Right cardiac atrium (tissue), 5 donors: ENCODE results near the gene ACY1. TPM values are rescaled to one million over a fixed set of nuclear protein-coding genes. Genes with fewer than 3 reads are reported as not detected.

Source experiments
- ATAC-seq, 2 donors: fragments of 200-7000 bp; cut with Tn5 transposase; one replicate each; pipeline versions ENCODE4 v1.8.0 to v1.9.1; 2020; ENCODE audit warnings: moderate library complexity in 2 of 2, mild to moderate bottlenecking in 1 of 2
- DNase-seq, 3 donors: peaks; one replicate each; pipeline ENCODE4 v3.0.0-alpha.2; 2020
- H3K27ac ChIP-seq: one replicate; pipeline ENCODE4 v1.5.1; 2013; ENCODE audit warnings: mild to moderate bottlenecking, low read length, control low read depth, moderate library complexity
- H3K27me3 ChIP-seq: one replicate; pipeline ENCODE4 v1.6.1; 2013; ENCODE audit not compliant: control insufficient read depth, insufficient read depth
- H3K4me1 ChIP-seq: one replicate; pipeline ENCODE4 v1.6.1; 2013; ENCODE audit warnings: low read length; ENCODE audit not compliant: control insufficient read depth, insufficient read depth
- H3K4me3 ChIP-seq: one replicate; pipeline ENCODE4 v1.5.1; 2013; ENCODE audit warnings: low read length, control low read depth
- H3K9me3 ChIP-seq: one replicate; pipeline ENCODE4 v1.6.1; 2013; ENCODE audit warnings: low read length; ENCODE audit not compliant: control insufficient read depth
- WGBS: extraction: QIAGEN DNeasy Blood & Tissue Kit; methylation state at CpG from one replicate; pipeline ENCODE4 v1.1.7; 2013; 5-methylcytosine and 5-hydroxymethylcytosine counted together
- intact Hi-C, 4 donors: fragments of 100-400 bp; cut with DNase I; formaldehyde crosslinking; loops; one replicate each; pipeline versions ENCODE4 v1.11.0 to v1.14.0; 2022 to 2023
- long read RNA-seq, 4 donors: library from polyadenylated mRNA; unstranded; transcript quantifications; one replicate each; pipeline ENCODE4 v2.0.0, GENCODE V29; 2020 to 2021
- polyA plus RNA-seq: library from polyadenylated mRNA; stranded (reverse); fragments of 200-250 nt; gene quantifications from one replicate; pipeline ENCODE4 v1.2.3, GENCODE V29; 2013
- total RNA-seq, 4 donors: library from RNA; stranded (reverse); fragmentation: NEBNext Ultra II Directional; extraction: Animal tissue kit (Norgen Biotek cat#: 25700); gene quantifications; one replicate each; pipeline ENCODE4 v1.2.1, GENCODE V29; 2021
- donor health status: healthy with polysubstance abuse.
- donor health status: DM: no; HTN: yes; CAD: no.
- donor health status: DM: no; HTN: no; CAD: no.
- donor health status: DM: no; HTN: yes; CAD: no; lungs with severe emphysema.
- donor health status: DM: yes; HTN: yes; CAD: no.

ACY1 gene
- 10 to 100 TPM; 18.4 to 27.2 (median 20.6) TPM for total RNA-seq
- polyA plus RNA-seq: 19.6 TPM
- long read RNA-seq, donor 1, transcript ACY1-215 (15 exons, 1,684 nt): major isoform, 55 of 72 reads
- long read RNA-seq, donor 1, partial matches to known transcripts: 3 of 72 reads
- long read RNA-seq, donor 1, other reads (novel, unspliced or antisense): 7 of 72 reads
- long read RNA-seq, donor 2, transcript ACY1-215 (15 exons, 1,684 nt): major isoform, 18 of 21 reads
- long read RNA-seq, donor 2, partial matches to known transcripts: 0 of 21 reads
- long read RNA-seq, donor 2, other reads (novel, unspliced or antisense): 2 of 21 reads
- long read RNA-seq, donor 3, transcript ACY1-215 (15 exons, 1,684 nt): major isoform, 91 of 112 reads
- long read RNA-seq, donor 3, transcript ACY1-217 (14 exons, 1,457 nt): minor isoform, 8 of 112 reads
- long read RNA-seq, donor 3, partial matches to known transcripts: 1 of 112 reads
- long read RNA-seq, donor 3, other reads (novel, unspliced or antisense): 10 of 112 reads
- long read RNA-seq, donor 4, transcript ACY1-215 (15 exons, 1,684 nt): major isoform, 12 of 20 reads
- long read RNA-seq, donor 4, partial matches to known transcripts: 2 of 20 reads
- long read RNA-seq, donor 4, other reads (novel, unspliced or antisense): 1 of 20 reads

DNA sequence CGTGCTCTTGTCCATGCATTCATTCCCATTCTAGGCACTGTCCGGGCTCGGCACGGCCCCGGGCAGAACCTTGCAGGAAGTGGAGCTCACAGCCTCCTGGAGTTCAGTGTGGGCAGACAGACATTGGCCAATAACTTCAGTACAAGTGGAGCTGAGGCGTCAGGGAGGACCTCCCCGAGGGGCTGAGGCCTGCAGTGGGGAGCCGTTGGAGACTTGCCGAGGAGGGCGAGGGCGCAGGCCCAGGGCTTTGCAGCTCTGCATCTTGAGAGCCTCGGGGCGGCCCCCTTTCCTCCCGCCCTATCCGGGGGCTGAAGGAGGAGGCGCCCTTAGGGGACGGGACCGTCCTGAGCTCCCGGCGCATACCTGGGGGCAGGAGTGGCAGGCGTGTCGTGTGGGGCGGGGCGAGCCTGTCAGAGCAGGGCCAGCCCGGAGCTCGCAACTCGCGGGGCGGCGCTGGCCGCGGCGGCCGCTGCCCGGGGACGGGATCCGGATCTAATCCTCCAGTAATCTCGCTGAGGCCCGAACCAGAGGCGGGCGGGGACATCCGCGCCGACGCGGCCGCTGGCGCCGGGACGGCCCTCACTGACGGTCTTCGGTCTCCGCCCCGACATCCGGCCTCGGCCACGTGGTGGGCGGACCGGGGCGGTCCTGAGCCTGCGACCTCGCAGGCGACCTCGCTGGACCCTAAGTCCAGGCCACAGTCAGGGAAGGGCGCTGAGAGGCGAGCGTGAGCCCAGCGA, at the start of gene ACY1:
TSS of gene ACY1 (plus strand) at position 698 of the 740 bp plus-strand sequence. CDS start 530 bp downstream, outside the sequence.
- peak; percentile 92 to 97 (median 96) for DNase-seq
- intact Hi-C loops: no loop called here
- WGBS: under 1% methylated on average over 68 of the region's 68 CpGs
- Histone ChIP-seq H3K27ac (peak within 1 kb of the TSS; percentile 89), H3K9me3 (no peaks in the 10 kb centered on the region), H3K27me3 (no peaks in the 10 kb centered on the region), H3K4me3 (peak within 1 kb of the TSS; percentile 46), H3K4me1 (peaks cover 3% of the 10 kb centered on the region)
- peak; percentile 93 to 94 for ATAC-seq

DNA sequence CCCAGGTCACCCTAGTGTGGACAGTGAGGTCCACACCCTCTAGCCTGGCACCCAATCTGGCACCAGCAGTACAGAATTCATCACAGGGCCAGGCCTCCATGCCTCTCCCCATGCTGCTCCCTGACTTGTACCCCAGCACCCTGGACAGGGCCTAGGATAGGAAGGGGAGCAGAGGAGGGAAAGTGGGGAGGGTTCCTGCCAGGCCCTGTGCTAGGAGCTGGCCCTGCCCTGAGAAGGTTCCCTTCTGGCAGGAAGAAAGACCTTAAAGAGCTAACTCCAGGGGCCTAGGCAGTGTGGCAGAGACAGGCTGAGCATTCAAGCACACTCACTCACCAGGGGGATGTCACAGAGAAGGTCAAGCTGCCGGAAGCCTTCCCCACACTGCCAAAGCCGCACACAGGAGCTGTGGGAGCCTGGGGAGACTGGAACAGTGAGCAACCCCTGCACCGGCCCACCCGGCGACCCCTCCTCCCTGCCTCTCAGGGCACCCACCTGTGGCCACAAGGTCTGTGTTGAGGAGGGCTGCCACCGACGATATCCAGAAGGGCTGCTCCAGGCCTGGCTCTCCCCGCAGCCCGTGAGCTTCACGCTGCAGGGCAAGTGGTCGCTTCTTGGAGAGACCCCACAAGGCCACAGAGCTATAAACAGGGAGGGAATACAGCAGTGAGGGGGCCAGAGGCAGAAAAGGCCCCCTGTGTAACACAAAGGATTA, 49.0 kb upstream of the ACY1 start:
- Histone ChIP-seq H3K27ac (no peak overlapping the region), H3K9me3 (no peaks in the 10 kb centered on the region), H3K27me3 (no peaks in the 10 kb centered on the region), H3K4me3 (no peak overlapping the region), H3K4me1 (no peaks in the 10 kb centered on the region)
- DNase-seq: no peak
- ATAC-seq: no peak
- intact Hi-C loops: no loop called here
- 95% methylated on average over 11 of the region's 11 CpGs for WGBS

- DNase-seq (no peak), ATAC-seq (no peak)
- 92% methylated on average over 28 of the region's 28 CpGs for WGBS
- intact Hi-C loops: no loop called here
- Histone ChIP-seq H3K4me3 (no peak overlapping the region), H3K27ac (no peak overlapping the region), H3K27me3 (no peaks in the 10 kb centered on the region), H3K4me1 (no peaks in the 10 kb centered on the region), H3K9me3 (no peaks in the 10 kb centered on the region)
Measured at GRCh38 chr3:51934991-51935885, 48.1 kb upstream of the ACY1 start.

- Histone ChIP-seq H3K9me3 (no peaks in the 10 kb centered on the region), H3K4me1 (no peaks in the 10 kb centered on the region), H3K4me3 (no peak overlapping the region), H3K27ac (no peak overlapping the region), H3K27me3 (no peaks in the 10 kb centered on the region)
- intact Hi-C loops: no loop called here
- ATAC-seq (no peak), DNase-seq (no peak)
- 94% methylated on average over 25 of the region's 25 CpGs for WGBS
Measured at GRCh38 chr3:51935886-51936755, 47.2 kb upstream of the ACY1 start.

DNA sequence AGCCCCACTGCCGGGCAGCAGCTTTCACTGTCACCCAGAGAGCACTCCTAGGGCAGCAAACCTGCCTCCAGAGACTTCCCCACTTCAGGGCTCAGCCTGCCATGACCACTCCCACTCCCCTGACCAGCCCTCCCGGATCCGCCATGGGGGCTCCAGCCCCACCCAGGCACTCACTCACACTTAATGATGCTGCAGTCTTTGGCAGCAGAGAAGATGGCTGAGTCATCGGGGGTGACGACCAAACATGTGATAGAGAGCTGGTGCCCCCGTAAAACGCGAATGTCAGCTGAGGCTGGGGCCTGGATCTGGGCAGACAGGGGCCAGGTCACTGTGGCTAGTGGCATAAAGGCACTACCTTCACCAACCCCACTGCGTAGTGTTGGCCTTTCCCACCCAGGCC, 46.3 kb upstream of the ACY1 start:
- H3K4me1 ChIP-seq: no peaks in the 10 kb centered on the region
- 85% methylated on average over 9 of the region's 9 CpGs for WGBS
- H3K9me3 ChIP-seq: no peaks in the 10 kb centered on the region
- H3K27ac ChIP-seq: no peak overlapping the region
- ATAC-seq (no peak), DNase-seq (no peak)
- intact Hi-C loops: no loop called here
- no peak overlapping the region for H3K4me3 ChIP-seq
- H3K27me3 ChIP-seq: no peaks in the 10 kb centered on the region

DNA sequence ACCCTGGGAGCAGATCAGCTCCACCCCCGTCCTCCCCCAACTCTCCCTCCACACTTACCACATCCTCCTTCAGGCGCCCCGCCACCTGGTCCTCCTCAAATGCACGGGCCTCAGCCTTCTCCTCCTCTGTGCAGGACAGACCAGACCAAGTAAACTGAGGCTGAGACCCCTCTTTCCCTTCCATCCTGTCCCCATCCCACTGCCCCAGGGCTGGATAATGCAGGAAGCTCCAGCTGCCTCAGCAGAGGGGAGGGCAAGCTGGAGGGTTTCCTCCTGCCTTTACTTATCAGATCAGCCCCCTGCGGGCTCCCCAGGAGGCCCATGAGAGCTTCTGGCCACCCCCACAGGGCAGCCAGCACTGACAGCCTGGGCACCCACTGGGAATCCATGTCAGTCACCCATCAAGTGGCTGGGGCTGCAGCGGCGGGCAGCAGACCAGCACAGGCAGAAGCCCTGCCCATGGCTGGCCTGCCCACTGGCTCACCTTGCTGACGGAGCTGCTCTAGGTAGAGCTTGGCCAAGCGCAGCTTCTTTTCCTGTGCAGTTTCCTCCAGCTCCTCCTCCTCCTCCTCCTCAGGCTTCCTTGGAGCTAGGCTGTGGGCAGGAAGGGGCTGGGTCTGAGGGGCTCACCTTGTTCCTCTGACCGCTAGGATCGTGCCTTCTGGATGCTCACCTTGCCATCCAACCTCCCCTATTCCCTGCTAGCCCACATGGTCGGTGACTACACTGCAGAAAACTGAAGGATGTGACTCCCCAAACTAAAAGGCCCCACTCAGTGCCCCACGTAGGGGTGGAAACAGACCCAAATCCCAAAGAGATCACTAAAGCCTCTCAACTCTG, 45.5 kb upstream of the ACY1 start:
- no peak for DNase-seq
- ATAC-seq: no peak
- H3K27ac ChIP-seq: no peak overlapping the region
- no peaks in the 10 kb centered on the region for H3K4me1 ChIP-seq
- 88% methylated on average over 13 of the region's 13 CpGs for WGBS
- no peaks in the 10 kb centered on the region for H3K27me3 ChIP-seq
- H3K9me3 ChIP-seq: no peaks in the 10 kb centered on the region
- intact Hi-C loops: no loop called here
- no peak overlapping the region for H3K4me3 ChIP-seq

DNA sequence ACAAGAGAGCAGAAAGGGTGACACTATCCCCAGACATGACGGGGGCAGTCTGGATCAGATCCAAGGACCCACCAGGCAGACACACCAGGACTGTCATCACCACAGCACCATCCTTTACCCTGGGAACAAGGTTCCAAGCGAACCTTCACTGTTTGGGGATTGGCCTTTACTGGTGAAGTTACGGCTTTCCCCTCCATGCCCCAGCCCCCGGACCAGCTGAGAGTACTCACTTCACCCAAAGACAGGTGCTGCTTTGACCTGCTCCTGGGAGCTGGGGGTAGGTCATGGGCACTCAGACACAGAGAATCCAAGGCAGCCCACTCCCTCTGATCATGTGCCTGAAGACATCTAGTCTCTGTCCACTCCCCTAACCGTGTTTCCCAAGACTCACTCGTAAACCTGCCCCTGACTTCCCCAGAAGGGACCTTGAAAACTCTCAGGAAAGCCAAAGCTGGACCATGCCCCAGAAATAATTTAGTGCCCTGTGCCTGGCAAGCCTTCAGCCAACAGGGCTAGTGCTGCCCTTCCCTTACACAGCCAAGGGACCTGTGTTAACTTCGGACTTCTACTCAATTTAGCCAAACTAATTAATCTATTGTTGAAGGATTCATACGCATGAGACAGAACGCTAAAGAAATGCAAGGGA, 44.4 kb upstream of the ACY1 start:
- Histone ChIP-seq H3K4me1 (peaks cover 2% of the 10 kb centered on the region), H3K27me3 (no peaks in the 10 kb centered on the region), H3K27ac (no peak overlapping the region), H3K4me3 (no peak overlapping the region), H3K9me3 (no peaks in the 10 kb centered on the region)
- 84% methylated on average over 9 of the region's 9 CpGs for WGBS
- no peak for DNase-seq
- intact Hi-C loops: no loop called here
- no peak for ATAC-seq

DNA sequence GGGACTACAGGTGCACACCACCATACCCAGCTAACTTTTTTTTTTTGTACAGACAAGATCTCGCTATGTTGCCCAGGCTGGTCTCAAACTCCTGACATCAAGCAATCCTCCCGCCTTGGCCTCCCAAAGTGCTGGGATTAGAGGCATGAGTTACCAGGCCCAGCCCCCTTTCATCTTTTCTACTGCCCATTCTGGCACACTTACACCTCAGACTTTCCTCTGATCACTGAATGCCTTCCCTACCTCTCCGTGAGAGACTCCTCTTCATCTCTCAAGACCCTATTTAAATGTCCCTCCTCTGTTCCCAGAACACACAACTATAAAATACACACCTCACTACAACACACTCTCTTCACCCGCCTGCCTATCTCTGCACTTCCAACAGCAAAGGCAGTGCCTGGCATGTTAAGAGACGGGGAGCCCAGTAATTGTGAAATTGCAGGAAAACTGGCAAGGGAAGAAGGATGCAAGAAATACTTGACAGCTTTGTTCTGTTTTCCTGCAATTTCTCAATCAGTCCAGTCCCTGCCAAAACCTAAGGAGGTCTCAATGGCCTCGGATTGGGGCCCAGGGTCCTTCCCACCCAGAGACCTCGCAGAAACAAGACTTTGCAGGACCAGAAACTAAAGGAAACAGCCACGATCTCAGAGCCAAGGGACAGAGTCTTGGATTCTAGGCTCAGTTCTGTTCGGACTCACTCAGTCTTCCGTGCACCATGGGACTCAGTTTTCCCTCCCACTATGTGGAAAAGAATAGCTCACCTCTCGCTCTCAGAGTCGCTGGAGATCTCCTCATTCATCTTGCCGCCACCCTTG, 42.5 kb upstream of the ACY1 start:
- DNase-seq (no peak), ATAC-seq (no peak)
- Histone ChIP-seq H3K4me3 (peak overlapping the region; percentile 62), H3K9me3 (no peaks in the 10 kb centered on the region), H3K27ac (no peak overlapping the region), H3K4me1 (peaks cover 2% of the 10 kb centered on the region), H3K27me3 (no peaks in the 10 kb centered on the region)
- intact Hi-C loops: no loop called here
- WGBS: 34% methylated on average over 13 of the region's 13 CpGs
